GM12872 (cell line): ENCODE data around the gene KRTAP10-12.

Source experiments
- CTCF ChIP-seq: IDR thresholded peaks from 3 replicates; pipeline ENCODE4 v1.5.1; 2011; ENCODE audit warnings: low read depth, mild to moderate bottlenecking, low read length, moderate library complexity; ENCODE audit not compliant: insufficient read depth

Gene KRTAP10-12

DNA sequence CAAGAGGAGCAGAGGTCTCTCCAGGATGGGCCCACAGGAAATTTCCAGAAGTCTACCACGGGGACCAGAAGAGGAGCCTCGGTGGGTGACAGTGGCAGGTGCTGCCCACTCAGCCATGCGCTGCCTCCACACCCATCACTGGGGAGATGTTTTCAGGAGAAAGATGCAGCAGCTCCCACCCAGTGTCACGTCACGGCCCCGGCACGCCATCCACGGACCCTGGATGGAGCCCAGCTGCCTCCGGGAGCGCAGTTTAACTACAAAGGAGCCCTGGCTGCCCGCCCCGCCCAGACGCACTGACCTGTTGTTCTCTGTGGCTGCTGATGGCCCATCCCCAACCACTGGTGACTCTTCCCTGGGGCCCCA is 7.6 kb downstream of the KRTAP10-12 start:
- no peak for TF ChIP-seq CTCF

DNA sequence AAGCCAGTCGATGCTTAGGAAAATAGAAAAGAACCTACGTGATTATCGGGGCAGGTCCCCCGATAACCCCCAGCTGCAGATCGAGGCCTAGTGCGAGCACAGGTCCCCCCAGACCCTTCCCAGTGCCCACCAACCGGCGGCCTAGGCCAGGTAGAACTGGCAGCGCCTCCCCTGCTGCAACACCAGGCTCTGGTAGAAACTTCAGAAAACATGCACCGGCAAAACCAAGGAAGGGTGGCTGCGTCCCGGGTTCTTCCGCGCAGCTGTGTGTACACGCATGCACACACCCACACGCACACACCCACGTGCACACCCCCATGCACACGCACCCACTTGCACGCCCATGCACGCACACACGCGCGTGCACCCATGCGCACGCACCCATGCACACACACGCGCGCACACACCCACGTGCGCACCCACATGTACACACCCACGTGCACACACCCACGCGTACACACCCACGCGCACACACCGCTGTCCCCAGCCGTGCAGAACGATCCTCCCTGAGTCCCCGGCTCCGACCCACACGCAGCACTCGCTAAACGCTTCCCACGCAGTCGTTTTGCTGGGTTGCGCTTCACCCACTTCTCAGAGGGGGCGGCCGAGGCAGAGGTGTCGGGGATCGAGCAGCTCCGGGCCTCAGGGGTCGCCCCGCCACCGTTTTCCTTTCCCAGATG is 9.2 kb downstream of the KRTAP10-12 start:
- TF ChIP-seq CTCF, result no peak

DNA sequence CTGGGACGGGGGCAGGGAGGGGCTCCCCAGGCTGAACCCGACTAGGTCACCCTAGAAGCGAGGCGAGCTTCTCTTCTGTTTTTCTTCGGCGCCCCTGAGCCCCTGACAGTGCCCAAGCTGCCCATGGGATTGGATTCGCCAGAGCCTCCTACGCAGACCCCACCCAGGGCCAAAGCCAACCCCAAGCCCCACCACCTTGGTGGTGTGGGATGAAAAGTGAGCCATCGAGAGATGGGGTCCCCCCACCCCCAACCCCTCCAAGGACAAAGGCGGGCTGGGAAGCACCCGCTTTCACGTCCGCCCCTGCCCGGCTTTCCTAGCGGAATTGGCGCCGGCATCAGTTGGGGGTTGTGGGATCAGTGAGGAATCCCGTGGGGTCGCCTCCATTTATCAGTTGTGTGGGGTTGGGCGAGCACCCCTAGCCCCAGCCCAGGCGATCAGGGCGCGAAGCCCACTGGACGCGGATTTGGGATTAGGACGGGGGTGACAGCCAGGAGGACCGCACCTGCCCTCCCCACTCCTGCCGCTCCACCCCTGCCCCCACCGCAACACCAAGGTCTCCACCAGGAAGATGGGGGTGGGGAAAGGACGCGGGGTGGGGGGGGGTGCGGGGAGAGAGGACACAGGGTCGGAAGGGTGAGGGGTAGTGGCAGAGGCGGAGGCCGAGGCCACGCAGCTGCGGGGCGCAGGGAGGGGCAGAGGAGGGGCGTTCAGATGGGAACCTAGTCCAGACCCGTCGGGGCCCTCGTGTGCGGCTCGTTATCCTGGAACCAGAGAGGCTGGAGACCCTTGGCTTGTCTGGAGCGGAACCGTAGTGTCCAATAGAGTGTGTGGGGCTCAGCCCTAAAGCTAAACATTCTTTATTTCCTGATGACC is 10.0 kb downstream of the KRTAP10-12 start:
- TF ChIP-seq CTCF, result no peak

DNA sequence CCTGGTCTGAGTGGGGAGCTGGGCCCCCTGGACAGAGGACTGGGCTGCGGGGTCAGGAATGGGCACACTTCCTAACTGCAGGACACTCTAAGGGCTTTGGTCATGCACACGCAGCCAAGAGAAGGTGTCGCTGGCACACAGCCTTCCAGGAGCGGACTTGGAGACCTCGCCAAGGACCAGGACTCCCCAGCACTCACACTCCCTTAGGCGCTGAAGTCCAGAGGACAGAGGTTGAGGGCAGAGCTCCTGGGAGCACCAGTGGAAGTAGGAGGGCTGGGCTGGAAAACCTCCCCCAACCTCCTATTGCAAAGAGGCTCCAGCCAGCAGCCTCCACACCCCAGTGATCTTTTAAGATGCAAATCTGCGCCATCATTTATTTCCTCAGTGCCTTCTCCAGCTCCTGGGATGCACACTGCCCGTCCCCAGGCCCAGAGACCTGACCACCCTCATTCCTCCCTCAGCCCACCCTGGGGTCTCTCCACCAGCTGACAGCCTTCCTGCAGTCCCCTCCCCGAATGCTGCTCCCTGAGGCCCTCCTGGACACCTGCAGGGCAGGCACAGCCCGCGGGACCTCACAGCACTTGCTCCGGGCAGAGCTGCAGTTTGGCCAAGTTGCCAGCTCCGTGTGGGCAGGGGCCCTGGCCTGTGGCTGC is 11.4 kb downstream of the KRTAP10-12 start:
- no peak for TF ChIP-seq CTCF

DNA sequence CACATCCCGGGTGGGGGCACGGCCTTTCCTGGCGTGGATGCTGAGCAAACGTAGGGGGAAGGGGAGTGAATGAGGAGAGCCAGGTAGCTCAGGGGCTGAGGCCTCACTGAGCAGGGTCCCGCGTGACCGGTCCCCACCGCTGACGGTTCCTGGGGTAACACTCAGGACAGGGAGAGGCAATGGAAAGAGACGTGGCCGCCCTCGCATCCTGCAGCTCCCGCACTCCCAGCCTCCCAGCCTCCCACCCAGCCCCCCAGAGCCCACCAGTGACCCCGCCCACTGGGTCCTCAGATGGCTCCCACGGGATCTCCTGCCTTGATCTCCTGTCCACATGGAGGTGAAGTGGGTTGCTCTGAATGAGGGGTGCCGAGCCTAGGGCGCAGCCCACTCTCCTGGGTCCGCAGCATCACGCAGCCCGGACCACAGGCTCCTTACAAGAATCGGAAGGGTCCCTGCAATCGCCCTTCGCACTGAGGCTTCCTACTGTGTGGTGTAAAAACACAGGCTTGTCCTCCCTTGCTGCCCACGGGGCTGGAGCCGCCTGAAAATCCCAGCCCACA is 12.0 kb downstream of the KRTAP10-12 start:
- no peak for TF ChIP-seq CTCF

DNA sequence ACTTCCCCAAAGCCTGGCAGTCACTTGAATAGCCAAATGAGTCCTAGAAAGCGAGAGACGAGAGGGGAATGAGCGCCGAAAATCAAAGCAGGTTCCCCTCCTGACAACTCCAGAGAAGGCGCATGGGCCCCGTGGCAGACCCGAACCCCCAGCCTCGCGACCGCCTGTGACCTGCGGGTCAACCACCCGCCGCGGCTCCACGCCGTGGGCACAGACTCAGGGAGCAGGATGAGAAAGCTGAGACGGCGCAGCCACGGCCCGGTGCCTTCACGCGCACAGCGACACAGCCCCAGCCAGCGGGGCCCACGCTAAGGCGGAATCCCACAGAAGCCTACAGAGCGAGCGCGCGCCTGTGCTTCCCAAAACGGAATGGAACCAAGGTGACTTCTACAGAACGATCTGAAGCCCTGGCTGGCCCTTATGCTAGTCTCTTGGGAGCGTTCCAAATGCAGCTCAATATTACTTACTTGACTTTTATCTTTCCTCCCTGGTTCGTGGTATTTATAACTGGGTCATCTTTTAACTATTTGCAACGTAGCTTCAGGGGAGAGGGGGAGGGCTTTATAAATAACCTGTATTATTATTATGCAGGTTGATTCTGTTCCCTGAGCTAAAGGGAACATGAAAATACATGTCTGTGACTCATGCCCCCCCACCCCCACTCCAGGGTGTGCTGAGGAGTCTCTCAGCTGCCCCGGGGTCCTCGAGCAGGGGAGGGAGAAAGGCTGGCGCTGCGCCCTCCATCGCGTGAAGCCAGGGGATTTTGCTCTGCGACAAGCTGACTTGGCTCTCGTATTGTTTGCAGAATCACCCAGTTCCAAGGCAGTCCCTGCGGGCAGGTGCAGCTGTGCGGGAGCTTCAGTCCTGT is 12.7 kb downstream of the KRTAP10-12 start:
- TF ChIP-seq CTCF, result no peak
